Suppressor macrophage treated with lipopolysaccharide for 4 hours (primary cell): ENCODE measurements around the gene KIF12.
"Not testable (repeated sequence)": the region's sequence is repeated elsewhere in the genome, so short reads cannot be mapped to it uniquely, and the experiment has no call there.

ENCODE experiments used
- DNase-seq: peaks from one replicate; pipeline ENCODE4 v3.0.0-alpha.2; 2020

KIF12 gene

DNA sequence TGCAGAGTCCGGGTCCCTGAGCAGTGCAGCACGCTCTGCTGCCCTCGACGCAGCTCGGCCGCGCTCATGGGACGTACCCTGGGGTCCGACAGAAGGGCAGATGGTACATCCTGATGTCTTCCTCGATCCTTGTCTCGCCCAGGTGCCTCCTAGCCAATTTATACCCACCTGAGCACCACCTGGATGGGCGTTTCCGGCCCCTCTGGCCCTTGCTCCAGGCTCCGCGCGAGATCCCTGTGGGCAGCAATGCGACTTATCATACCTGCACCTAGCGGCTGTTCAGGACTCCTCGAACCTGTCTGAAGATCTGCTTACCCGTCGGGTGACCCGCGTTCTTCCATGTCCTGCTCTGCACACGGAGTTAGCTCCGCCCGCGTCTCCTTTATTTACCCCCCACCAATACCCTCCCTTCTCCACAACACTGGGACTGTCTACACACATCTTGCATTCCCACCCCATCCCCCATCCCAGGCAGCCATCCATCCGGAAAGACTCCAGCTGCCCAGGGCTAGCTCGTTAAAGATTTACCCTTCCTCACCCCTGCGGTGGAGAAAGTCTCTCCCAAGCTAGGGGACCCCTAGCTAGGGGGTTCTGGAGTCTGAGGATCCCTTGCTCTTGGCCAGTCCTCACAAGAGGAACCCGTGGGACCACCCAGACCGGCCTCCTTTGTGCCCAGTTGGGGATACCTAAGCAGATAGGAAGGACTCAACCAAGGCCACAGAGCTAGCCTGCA, at the start of gene KIF12:
KIF12 (minus strand) TSS at position 357 of the 733 bp plus-strand sequence; CDS start at position 341, 16 bp downstream.
- no peak for DNase-seq

GRCh38 chr9:114146735-114147134, 47.6 kb upstream of the KIF12 start:
- no peak for DNase-seq

DNA sequence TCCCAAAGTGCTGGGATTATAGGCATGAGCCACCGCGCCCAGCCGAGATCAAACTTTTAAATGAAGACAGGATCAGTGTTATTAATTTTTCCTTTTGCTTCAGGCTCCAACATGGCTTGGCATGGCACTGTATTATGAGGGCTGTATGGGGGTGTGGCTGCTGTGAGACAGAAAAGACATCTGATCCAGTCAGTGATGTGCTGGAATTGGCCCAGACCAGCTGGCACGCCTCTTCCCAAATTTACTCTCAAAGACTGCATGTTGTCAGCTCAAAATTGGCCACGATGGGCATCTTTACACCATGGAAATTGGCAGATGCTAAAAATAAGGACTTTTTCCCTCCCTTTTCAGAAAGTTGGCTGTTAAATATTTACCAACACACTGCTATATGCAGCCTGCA, 44.1 kb upstream of the KIF12 start:
- no peak for DNase-seq

- no peak for DNase-seq
Measured at GRCh38 chr9:114141553-114142402, 42.7 kb upstream of the KIF12 start.

GRCh38 chr9:114140850-114141249, 41.8 kb upstream of the KIF12 start:
- DNase-seq, result no peak

GRCh38 chr9:114140401-114140800, 41.3 kb upstream of the KIF12 start:
- no peak for DNase-seq

DNA sequence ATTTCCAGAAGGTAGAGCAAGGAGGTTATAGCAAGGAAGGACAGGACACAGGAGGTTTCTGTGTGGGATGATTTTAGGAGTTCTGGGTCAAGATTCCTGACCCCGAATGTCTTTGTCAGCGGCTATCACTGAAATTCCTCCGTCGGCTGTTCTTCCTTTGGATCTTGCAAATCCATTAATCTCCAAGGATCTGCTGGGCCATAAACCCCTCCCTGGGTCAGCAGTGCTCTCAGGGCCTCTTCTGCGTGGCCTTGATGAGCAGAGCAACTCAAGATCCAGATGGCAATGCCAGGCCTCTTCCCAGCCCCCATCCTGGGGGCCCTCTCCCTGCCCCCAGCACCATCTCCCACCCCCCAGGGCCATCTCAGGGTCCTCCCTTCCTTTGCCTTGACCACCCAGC, 40.0 kb upstream of the KIF12 start:
- DNase-seq, result no peak

GRCh38 chr9:114138552-114138971, 39.5 kb upstream of the KIF12 start:
- no peak for DNase-seq

GRCh38 chr9:114137831-114138230, 38.7 kb upstream of the KIF12 start:
- DNase-seq, result no peak

GRCh38 chr9:114134827-114135396, 35.8 kb upstream of the KIF12 start:
- no peak for DNase-seq

DNA sequence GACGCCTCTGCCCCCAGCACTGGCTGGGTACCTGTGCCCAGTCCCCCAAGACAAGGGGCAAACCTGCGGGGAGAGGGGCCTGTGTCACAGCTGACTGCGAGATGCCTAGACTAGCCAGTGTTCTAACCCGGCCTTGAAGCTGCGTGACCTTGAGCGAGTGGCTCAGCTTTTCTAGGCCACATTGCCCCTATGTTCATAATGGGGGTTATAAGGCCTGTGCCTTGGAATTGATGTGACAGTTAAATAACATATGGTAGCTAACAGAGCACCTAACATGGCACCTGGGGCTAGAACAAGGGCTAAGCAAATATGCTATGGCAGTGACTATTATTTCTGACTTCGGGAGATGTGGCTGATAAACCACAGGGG, 33.4 kb upstream of the KIF12 start:
- no peak for DNase-seq

GRCh38 chr9:114131808-114132549, 32.9 kb upstream of the KIF12 start:
- DNase-seq, result no peak

GRCh38 chr9:114130624-114131277, 31.7 kb upstream of the KIF12 start:
- DNase-seq, result no peak

- no peak for DNase-seq
Measured at GRCh38 chr9:114130141-114130540, 31.0 kb upstream of the KIF12 start.

- not testable (repeated sequence) for DNase-seq
Measured at GRCh38 chr9:114128759-114129158, 29.7 kb upstream of the KIF12 start.

- no peak for DNase-seq
Measured at GRCh38 chr9:114126247-114127060, 27.4 kb upstream of the KIF12 start.

DNA sequence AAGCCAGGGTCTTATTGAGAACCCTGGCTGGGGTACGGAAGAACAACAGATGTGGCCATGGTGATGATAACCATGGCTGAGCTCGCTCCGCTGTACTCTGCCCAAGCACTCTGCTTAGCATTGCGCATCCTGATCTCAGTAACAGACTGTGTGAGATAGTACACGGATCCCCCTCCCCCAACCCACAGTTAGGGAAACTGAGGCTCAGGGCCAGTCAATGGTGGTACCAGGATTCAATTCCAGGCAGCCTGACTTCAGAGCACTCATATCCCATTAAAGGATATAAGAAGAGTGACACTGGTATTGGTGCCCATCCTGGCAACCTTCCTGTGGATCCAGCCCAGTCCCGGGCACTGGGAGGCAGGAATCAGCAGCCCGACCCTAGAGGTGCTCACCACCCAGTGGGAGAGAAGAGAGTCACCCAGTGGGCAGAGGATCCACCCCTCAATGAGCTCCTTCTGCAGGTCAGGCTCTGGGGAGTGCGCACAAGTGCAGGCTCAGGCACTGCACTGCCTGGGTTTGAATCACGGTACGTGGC, 26.5 kb upstream of the KIF12 start:
- no peak for DNase-seq

GRCh38 chr9:114124666-114125475, 25.8 kb upstream of the KIF12 start:
- no peak for DNase-seq

GRCh38 chr9:114124138-114124537, 25.0 kb upstream of the KIF12 start:
- DNase-seq, result no peak
